Stimulated activated naive CD4-positive, alpha-beta T cell treated with Interleukin-2 at 50 U/mL for 16 hours (primary cell): ENCODE measurements around the gene IQCK.

Source experiments
- DNase-seq: peaks from one replicate; lab custom pipeline; 2025; lab: John Stamatoyannopoulos, UW

The IQCK gene

GRCh38 chr16:19718624-19718965 is 524 bp downstream of the IQCK start:
- no peak for DNase-seq

GRCh38 chr16:19722269-19722952 is 4.3 kb downstream of the IQCK start:
- no peak for DNase-seq

- DNase-seq: no peak
Measured at GRCh38 chr16:19722981-19723380, 4.9 kb downstream of the IQCK start.

- no peak for DNase-seq
Measured at GRCh38 chr16:19728636-19728965, 10.5 kb downstream of the IQCK start.

- no peak for DNase-seq
Measured at GRCh38 chr16:19733551-19733950, 15.5 kb downstream of the IQCK start.

GRCh38 chr16:19735074-19735867 is 17.2 kb downstream of the IQCK start:
- no peak for DNase-seq

- no peak for DNase-seq
Measured at GRCh38 chr16:19737306-19738038, 19.4 kb downstream of the IQCK start.

- no peak for DNase-seq
Measured at GRCh38 chr16:19741354-19741753, 23.3 kb downstream of the IQCK start.

GRCh38 chr16:19743816-19744159 is 25.7 kb downstream of the IQCK start:
- no peak for DNase-seq

GRCh38 chr16:19744670-19745069 is 26.6 kb downstream of the IQCK start:
- DNase-seq: no peak

GRCh38 chr16:19745286-19746010 is 27.4 kb downstream of the IQCK start:
- no peak for DNase-seq

- no peak for DNase-seq
Measured at GRCh38 chr16:19746561-19746960, 28.5 kb downstream of the IQCK start.

GRCh38 chr16:19748389-19749168 is 30.5 kb downstream of the IQCK start:
- DNase-seq: no peak

- DNase-seq: no peak
Measured at GRCh38 chr16:19749571-19750080, 31.6 kb downstream of the IQCK start.

- no peak for DNase-seq
Measured at GRCh38 chr16:19751478-19752385, 33.7 kb downstream of the IQCK start.

- no peak for DNase-seq
Measured at GRCh38 chr16:19753815-19754643, 36.0 kb downstream of the IQCK start.

GRCh38 chr16:19754644-19755036 is 36.6 kb downstream of the IQCK start:
- DNase-seq: no peak

- DNase-seq: no peak
Measured at GRCh38 chr16:19755268-19755667, 37.2 kb downstream of the IQCK start.

- DNase-seq: no peak
Measured at GRCh38 chr16:19757026-19757425, 39.0 kb downstream of the IQCK start.
